RWPE2 (cell line): ENCODE measurements around the gene SMG6.

Source experiments
- ATAC-seq: fragments of 200-7000 bp; cut with Tn5 transposase; 3 replicates; pipeline ENCODE4 v1.9.1; 2021; ENCODE audit warnings: low read depth
- DNase-seq: peaks from one replicate; pipeline ENCODE4 v3.0.0-alpha.2; 2020; ENCODE audit warnings: low spot score
- H3K27ac ChIP-seq: fragments of 450-650 bp; 2 replicates; pipeline ENCODE4 v1.5.1; 2017; ENCODE audit warnings: mild to moderate bottlenecking; ENCODE audit not compliant: poor library complexity, severe bottlenecking
- H3K27me3 ChIP-seq: fragments of 250-450 bp; sonication (Bioruptor Pico); 2 replicates; pipeline ENCODE4 v1.5.1; 2021; ENCODE audit warnings: mild to moderate bottlenecking, moderate library complexity; ENCODE audit not compliant: insufficient read depth, poor library complexity, severe bottlenecking
- H3K36me3 ChIP-seq: fragments of 250-450 bp; sonication (Bioruptor Pico); 2 replicates; pipeline ENCODE4 v1.5.1; 2020; ENCODE audit warnings: low read depth, mild to moderate bottlenecking, moderate library complexity
- H3K4me1 ChIP-seq: fragments of 250-450 bp; sonication (Bioruptor Pico); 2 replicates; pipeline ENCODE4 v1.5.1; 2021; ENCODE audit warnings: mild to moderate bottlenecking, moderate library complexity; ENCODE audit not compliant: insufficient read depth, poor library complexity, severe bottlenecking
- H3K4me3 ChIP-seq: fragments of 250-450 bp; sonication (Bioruptor Pico); 2 replicates; pipeline ENCODE4 v1.5.1; 2021; ENCODE audit warnings: mild to moderate bottlenecking, moderate library complexity; ENCODE audit not compliant: severe bottlenecking
- H3K9me3 ChIP-seq: fragments of 250-450 bp; sonication (Bioruptor Pico); 2 replicates; pipeline ENCODE4 v1.5.1; 2021; ENCODE audit warnings: mild to moderate bottlenecking, moderate library complexity; ENCODE audit not compliant: severe bottlenecking
- CTCF ChIP-seq: fragments of 450-650 bp; IDR thresholded peaks from one replicate; pipeline ENCODE4 v1.5.1; 2017; ENCODE audit warnings: mild to moderate bottlenecking, moderate library complexity; ENCODE audit not compliant: poor library complexity, severe bottlenecking

SMG6 gene

GRCh38 chr17:2084036-2084765, 219.4 kb downstream of the SMG6 start:
- H3K4me1 ChIP-seq, result peaks cover 22% of the 10 kb centered on the region

GRCh38 chr17:2083613-2084035, 220.0 kb downstream of the SMG6 start:
- Histone ChIP-seq H3K9me3 (no peaks in the 10 kb centered on the region), H3K36me3 (peaks cover 9% of the 10 kb centered on the region), H3K27me3 (no peaks in the 10 kb centered on the region), H3K4me3 (no peak overlapping the region), H3K4me1 (peaks cover 22% of the 10 kb centered on the region), H3K27ac (peak overlapping the region; percentile 38)
- DNase-seq (no peak), ATAC-seq (no peak)
- TF ChIP-seq CTCF, result no peak

More at GRCh38 chr17:2084036-2084765, 219.4 kb downstream of the SMG6 start:
- peak overlapping the region; percentile 38 for H3K27ac ChIP-seq
- H3K36me3 ChIP-seq, result peaks cover 7% of the 10 kb centered on the region
- H3K27me3 ChIP-seq, result no peaks in the 10 kb centered on the region
- DNase-seq (no peak), ATAC-seq (peak; percentile 57)
- no peak for TF ChIP-seq CTCF
- no peaks in the 10 kb centered on the region for H3K9me3 ChIP-seq
- no peak overlapping the region for H3K4me3 ChIP-seq

GRCh38 chr17:2082003-2082781, 221.4 kb downstream of the SMG6 start:
- Histone ChIP-seq H3K9me3 (no peaks in the 10 kb centered on the region), H3K27ac (peak overlapping the region; percentile 64), H3K4me1 (peaks cover 22% of the 10 kb centered on the region), H3K36me3 (peaks cover 9% of the 10 kb centered on the region), H3K27me3 (no peaks in the 10 kb centered on the region), H3K4me3 (no peak overlapping the region)
- ATAC-seq (no peak), DNase-seq (no peak)
- TF ChIP-seq CTCF, result no peak

- H3K27me3 ChIP-seq, result no peaks in the 10 kb centered on the region
Measured at GRCh38 chr17:2081564-2081963, 222.0 kb downstream of the SMG6 start.

More at GRCh38 chr17:2081564-2081963, 222.0 kb downstream of the SMG6 start:
- Histone ChIP-seq H3K9me3 (no peaks in the 10 kb centered on the region), H3K4me3 (no peak overlapping the region), H3K27ac (peak overlapping the region; percentile 64), H3K4me1 (peaks cover 22% of the 10 kb centered on the region), H3K36me3 (peaks cover 9% of the 10 kb centered on the region)
- no peak for TF ChIP-seq CTCF
- ATAC-seq, result peak; percentile 91
- DNase-seq, result no peak
